Right ventricle myocardium superior (tissue), 1 donor: ENCODE data around the gene RCAN3. TPM values are rescaled to one million over a fixed set of nuclear protein-coding genes. Genes with fewer than 3 reads are reported as not detected.
"Not testable (repeated sequence)": the region's sequence is repeated elsewhere in the genome, so short reads cannot be mapped to it uniquely, and the experiment has no call there.

Source experiments
- ATAC-seq: fragments of 200-7000 bp; cut with Tn5 transposase; one replicate; pipeline ENCODE4 v1.9.1; 2020; ENCODE audit warnings: mild to moderate bottlenecking; ENCODE audit not compliant: poor library complexity
- DNase-seq: peaks from one replicate; pipeline ENCODE4 v3.0.0-alpha.2; 2020
- intact Hi-C: fragments of 100-400 bp; cut with DNase I; formaldehyde crosslinking; loops from one replicate; pipeline ENCODE4 v1.11.2; 2022
- total RNA-seq: library from RNA; stranded (reverse); fragmentation: NEBNext Ultra II Directional; extraction: Animal tissue kit (Norgen Biotek cat#: 25700); gene quantifications from one replicate; pipeline ENCODE4 v1.2.1, GENCODE V29; 2021
- donor health status: DM: no; HTN: yes; CAD: no; lungs with severe emphysema.

Gene RCAN3
- total RNA-seq, 1 donor from 2014 or later: 6.5 TPM

- intact Hi-C loops: loop anchor here (5.0 kb wide), 1 partner anchor 87 kb away; the partner anchor contains the start of gene NIPAL3
- ATAC-seq: no peak
- no peak for DNase-seq
Observed at GRCh38 chr1:24503870-24504523, 1.4 kb downstream of the RCAN3 start.

GRCh38 chr1:24504560-24504959 is 1.9 kb downstream of the RCAN3 start:
- DNase-seq (no peak), ATAC-seq (no peak)
- intact Hi-C loops: loop anchor here (5.0 kb wide), 1 partner anchor 87 kb away; the partner anchor contains the start of gene NIPAL3

GRCh38 chr1:24505816-24506215 is 3.2 kb downstream of the RCAN3 start:
- DNase-seq (no peak), ATAC-seq (no peak)
- intact Hi-C loops: no loop called here

- ATAC-seq (no peak), DNase-seq (no peak)
- intact Hi-C loops: no loop called here
Observed at GRCh38 chr1:24506691-24507381, 4.2 kb downstream of the RCAN3 start.

- no peak for DNase-seq
- intact Hi-C loops: no loop called here
- no peak for ATAC-seq
Observed at GRCh38 chr1:24507405-24507804, 4.8 kb downstream of the RCAN3 start.

GRCh38 chr1:24508911-24509310 is 6.3 kb downstream of the RCAN3 start:
- DNase-seq (no peak), ATAC-seq (no peak)
- intact Hi-C loops: no loop called here

- intact Hi-C loops: no loop called here
- ATAC-seq: no peak
- no peak for DNase-seq
Observed at GRCh38 chr1:24513706-24514105, 11.1 kb downstream of the RCAN3 start.

- intact Hi-C loops: no loop called here
- ATAC-seq: no peak
- no peak for DNase-seq
Observed at GRCh38 chr1:24514946-24515345, 12.3 kb downstream of the RCAN3 start.

- ATAC-seq, intact Hi-C loops, DNase-seq: not testable (repeated sequence)
Observed at GRCh38 chr1:24515671-24516209, 13.1 kb downstream of the RCAN3 start.

- ATAC-seq (no peak), DNase-seq (no peak)
- intact Hi-C loops: no loop called here
Observed at GRCh38 chr1:24516506-24516905, 13.9 kb downstream of the RCAN3 start.

- intact Hi-C loops: no loop called here
- ATAC-seq (no peak), DNase-seq (no peak)
Observed at GRCh38 chr1:24517898-24518297, 15.3 kb downstream of the RCAN3 start.

GRCh38 chr1:24520282-24520681 is 17.6 kb downstream of the RCAN3 start:
- DNase-seq, intact Hi-C loops, ATAC-seq: not testable (repeated sequence)

- intact Hi-C loops: no loop called here
- ATAC-seq: no peak
- DNase-seq: no peak
Observed at GRCh38 chr1:24525606-24526005, 23.0 kb downstream of the RCAN3 start.

GRCh38 chr1:24526045-24526444 is 23.4 kb downstream of the RCAN3 start:
- DNase-seq: no peak
- intact Hi-C loops: no loop called here
- ATAC-seq: no peak

GRCh38 chr1:24526940-24527542 is 24.4 kb downstream of the RCAN3 start:
- DNase-seq: no peak
- no peak for ATAC-seq
- intact Hi-C loops: no loop called here

- intact Hi-C loops: no loop called here
- DNase-seq (no peak), ATAC-seq (no peak)
Observed at GRCh38 chr1:24528744-24529143, 26.1 kb downstream of the RCAN3 start.

- DNase-seq, intact Hi-C loops, ATAC-seq: not testable (repeated sequence)
Observed at GRCh38 chr1:24529292-24529691, 26.7 kb downstream of the RCAN3 start.

- ATAC-seq (no peak), DNase-seq (no peak)
- intact Hi-C loops: no loop called here
Observed at GRCh38 chr1:24535021-24535424, 32.4 kb downstream of the RCAN3 start.

- DNase-seq: no peak
- no peak for ATAC-seq
- intact Hi-C loops: no loop called here
Observed at GRCh38 chr1:24535778-24536177, 33.1 kb downstream of the RCAN3 start.

- intact Hi-C loops: no loop called here
- DNase-seq (no peak), ATAC-seq (no peak)
Observed at GRCh38 chr1:24536391-24536840, 33.8 kb downstream of the RCAN3 start.
